GM12891 (cell line): ENCODE measurements around the gene CLRN1.

Source experiments
- POLR2A ChIP-seq: IDR thresholded peaks from 2 replicates; pipeline ENCODE4 v1.6.1; 2011; ENCODE audit warnings: low read depth, low read length, control low read depth
- POLR2AphosphoS5 ChIP-seq: IDR thresholded peaks from 2 replicates; pipeline ENCODE4 v1.6.1; 2011; ENCODE audit warnings: low read depth, low read length, control low read depth

DNA sequence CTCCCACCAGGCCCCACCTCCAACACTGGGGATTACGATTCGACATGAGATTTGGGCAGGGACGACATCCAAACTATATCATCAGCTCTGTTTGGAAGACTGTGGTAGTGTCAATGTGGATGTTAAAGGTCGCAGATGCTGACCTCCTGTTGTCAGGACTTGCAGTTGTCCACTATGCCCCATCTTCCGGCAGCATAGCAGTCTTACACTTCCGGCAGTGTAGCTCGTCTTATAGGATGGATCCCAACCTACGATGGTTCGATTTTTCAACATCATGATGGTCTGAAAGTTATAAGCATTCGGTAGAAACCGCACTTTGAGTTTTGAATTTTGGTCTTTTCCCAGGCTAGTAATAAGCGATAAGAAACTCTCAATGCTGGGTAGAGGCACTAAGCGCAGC lies 20.6 kb downstream of the CLRN1 start:
- TF ChIP-seq POLR2AphosphoS5: no peak
- TF ChIP-seq POLR2A: no peak
